NCI-H2171 (cell line): ENCODE data around the gene FCSK.
"Not testable (repeated sequence)": the region's sequence is repeated elsewhere in the genome, so short reads cannot be mapped to it uniquely, and the experiment has no call there.

Experiments
- DNase-seq: peaks from one replicate; lab custom pipeline; 2025; lab: John Stamatoyannopoulos, UW

Gene FCSK

GRCh38 chr16:70454222-70455034 is at the start of gene FCSK:
TSS of gene FCSK (plus strand) at chr16:70454595. CDS start at chr16:70463191, 8,596 bp downstream.
- peak; percentile 81 for DNase-seq

- DNase-seq = not testable (repeated sequence)
These were observed 48.3 kb upstream of the FCSK start for GRCh38 chr16:70406104-70406503.

DNA sequence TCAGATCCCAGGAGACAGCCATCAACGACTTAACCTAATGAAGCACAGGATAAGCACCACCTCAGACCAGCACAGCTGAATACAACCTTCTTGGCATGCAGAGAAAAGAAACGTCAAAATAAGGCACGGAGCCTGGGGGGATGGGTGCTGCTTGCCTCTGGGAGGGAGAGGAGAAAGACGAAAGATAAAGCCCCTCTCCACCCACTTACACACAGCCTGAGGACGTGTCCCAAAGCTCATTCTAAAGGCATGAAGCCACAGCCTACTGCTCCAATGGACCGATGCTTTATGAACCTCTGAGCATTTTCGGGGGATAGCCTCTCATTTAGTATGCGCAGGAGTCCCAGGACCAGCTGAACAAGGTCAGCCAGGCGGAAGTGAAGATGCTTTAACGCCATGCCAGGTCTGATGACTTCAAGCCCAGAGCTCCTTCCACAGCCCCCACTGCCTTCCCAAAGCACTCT is 46.6 kb upstream of the FCSK start:
- peak; percentile 32 for DNase-seq

DNA sequence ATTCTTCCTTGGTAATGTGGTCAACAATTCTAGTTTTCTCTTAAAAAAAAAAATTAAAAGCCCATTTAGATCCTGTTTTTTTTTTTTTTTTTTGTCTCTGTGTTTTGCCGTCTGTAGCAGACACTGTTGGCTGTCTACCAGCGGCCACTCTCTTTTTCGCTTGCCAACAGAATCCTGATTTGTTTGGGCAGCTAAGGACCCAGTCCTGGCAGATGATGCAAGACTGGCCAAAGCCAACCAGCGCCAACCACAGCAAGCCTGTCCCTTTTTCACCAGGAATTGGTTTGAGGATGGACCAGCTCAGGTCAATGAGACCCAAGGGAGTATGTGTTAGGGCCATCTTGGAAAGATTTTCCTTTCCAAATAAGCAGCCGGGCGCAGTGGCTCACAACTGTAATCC is 43.7 kb upstream of the FCSK start:
- no peak for DNase-seq

DNA sequence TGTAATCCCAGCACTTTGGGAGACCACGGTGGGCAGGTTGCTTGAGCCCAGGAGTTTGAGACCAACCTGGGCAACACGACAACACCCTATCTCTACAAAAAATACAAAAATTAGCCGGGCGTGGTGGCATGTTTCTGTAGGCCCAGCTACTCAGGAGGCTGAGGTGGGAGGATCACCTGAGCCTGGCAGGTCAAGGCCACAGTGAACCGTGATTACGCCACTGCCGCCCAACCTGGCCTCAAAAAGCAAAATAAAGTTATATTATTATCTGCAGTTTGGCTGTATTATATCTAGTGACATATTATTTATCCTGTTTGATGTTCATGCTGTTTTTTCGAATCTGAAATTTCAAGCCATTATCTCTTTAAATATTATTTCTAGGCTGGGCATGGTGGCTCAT is 42.0 kb upstream of the FCSK start:
- DNase-seq = no peak

- not testable (repeated sequence) for DNase-seq
These were observed 40.8 kb upstream of the FCSK start for GRCh38 chr16:70413572-70413971.

DNA sequence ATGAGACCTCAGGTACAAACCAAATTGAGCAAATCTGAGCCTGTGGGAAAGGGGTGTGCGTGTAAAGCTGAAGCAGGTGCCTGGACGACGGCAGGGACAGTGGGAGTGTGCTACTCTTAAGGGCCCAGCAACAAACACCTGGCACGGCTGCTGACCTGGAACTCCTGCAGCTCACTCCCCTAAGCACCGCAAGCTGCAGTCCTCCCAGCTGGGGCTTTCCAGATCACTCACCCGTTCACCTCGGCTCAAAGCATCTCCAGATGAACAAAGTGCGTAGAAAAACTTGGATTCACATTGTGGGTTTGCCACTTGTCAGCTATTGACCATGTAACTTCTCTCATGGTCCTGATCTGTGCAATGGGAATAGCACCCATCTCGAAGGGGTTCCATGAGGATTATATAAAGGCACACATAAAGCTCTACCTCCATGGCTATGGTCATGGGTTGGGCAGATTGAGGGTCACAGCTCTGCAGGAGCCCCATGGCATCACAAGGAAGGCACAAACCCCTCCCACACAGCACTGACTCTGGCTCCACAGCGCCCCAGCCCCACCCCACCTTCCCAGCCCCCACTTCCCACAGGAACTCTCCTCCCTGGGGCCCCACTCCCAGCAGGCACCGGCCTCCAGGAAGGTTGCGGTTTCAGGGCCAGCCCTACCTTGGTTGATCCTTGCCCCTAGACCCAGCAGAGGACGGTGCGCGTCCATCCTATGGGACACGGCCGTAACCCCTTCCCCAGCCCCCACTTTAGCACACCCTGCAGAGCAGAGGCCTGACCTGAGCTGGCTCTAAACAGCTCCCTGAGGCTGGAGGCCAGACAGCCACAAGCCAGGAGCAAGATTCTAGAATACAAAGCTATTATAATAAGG is 37.4 kb upstream of the FCSK start:
- no peak for DNase-seq

DNA sequence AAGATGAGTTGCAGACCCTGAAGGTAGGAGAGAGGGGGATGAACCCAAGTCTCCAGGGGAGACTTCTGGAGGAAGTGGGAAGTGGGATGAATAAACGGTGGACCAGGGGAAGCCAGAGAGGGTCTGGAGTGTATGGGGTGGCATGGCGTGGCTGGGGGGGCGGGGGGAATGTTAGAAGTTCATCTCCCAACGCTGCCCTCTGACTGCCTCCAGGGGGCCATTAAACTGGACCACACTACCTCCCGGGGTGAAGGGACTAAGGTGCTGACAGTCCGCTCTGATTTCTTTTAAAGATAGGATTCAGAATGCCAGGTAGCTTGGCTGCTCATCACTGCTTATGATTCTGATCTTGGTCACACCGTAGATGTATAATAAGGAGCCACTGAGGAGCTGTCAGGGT is 36.7 kb upstream of the FCSK start:
- no peak for DNase-seq

DNA sequence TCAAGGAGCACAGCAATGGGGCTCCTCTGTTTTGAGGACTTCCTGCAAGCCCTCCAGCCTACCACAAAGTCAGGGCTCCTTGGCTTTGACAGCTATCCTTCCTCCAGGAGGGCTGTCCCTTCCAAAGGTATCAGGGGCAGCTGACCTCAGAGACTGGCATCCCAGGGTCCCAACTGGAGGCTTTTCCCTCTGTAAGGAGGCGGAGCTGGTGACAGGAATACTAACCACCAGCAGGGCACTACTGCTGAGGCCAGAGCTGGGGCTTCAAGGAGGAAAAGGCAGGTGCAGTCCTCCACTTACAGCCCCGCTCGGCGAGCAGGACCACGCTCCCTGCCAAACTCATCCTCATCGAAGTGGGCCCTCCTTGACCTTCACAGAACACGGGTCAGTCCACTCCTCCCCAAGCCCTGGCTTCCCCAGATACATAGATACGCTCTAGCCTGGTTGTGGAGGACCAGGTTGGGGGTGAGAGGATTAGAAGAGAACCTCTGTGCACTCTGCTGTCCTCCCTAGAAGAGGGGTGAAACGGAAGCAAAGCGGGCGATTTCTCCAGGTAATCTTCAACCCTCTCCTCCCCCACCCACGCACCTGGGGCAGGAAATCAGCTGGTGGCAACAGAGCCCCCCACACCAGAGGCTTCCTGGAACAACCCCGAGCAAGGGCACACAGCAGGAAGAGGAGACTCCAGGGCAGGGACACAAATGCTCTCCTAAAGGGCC is 36.0 kb upstream of the FCSK start:
- DNase-seq = no peak

DNA sequence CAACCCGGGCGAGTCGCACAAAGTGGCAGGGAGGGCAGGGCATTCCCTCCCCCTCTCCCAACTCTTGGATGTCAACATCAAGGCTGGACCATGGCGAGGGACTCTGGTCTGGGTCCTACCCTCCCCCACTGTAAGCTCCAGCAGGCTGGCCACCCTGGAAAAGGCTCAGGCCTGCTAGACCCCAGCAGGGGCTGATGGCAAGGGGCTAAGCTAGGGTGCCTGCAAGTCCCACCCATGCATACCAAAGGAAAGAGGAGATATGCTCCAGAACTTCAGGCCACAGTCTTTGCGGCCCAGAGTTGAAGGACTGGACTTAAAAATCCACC is 35.4 kb upstream of the FCSK start:
- DNase-seq = no peak

- no peak for DNase-seq
These were observed 34.7 kb upstream of the FCSK start for GRCh38 chr16:70419384-70420327.

- DNase-seq = no peak
These were observed 33.4 kb upstream of the FCSK start for GRCh38 chr16:70421014-70421413.

DNA sequence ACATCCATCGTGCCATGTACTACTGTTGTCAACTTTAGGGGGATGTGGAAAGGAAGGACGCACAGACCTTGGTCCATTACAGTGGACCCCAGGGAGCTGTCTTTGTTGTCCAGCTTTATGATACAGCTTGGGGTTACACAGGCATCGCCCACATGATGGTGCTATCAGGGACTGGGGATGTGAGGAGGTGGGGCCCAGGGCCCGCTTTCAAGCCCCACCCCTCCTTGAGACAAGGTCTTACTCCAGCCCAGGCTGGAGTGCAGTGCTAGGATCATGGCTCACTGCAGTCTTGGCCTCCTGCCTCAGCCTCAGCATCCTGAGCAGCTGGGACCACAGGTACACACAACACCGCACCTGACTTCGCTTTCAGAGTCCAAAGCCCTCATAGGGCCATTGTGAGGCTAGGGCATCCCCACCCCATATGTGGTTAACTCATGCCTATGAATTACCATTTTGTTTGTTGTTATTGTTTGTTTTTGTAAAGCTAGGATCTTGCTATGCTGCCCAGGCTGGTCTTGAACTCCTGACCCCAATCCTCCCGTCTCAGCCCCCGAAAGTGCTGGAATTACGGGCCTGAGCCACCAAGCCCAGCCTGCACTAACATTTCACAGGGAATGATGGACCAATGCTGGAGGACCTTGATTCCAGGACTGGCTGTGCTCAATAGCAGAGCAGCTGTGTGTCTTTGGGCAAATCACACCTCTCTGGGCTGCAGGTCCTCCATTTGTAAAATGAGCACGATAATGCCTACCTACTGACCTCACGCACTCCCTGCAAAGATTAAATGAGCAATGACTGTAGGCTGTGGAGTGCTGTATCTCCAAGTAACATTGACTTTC is 32.7 kb upstream of the FCSK start:
- DNase-seq = no peak

- no peak for DNase-seq
These were observed 31.9 kb upstream of the FCSK start for GRCh38 chr16:70422543-70422942.

DNA sequence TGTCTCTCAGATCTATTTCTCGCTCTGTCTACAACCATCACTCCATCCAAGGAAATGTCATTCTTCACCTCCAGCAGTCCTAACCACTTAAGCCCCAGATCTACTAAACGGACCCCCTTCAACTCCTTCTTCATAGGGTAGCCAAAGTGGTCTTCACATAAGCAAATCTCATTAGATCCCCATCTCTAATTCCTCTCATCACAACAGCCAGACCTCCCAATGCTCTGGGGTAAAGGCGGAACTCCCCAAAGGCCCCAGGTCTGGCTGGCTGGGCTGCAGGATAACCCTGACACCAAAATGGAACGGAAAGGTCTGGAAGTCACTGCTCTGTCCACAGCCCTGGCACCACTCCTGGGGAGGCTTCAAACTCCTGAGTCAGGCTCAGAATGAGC is 26.6 kb upstream of the FCSK start:
- DNase-seq = no peak

GRCh38 chr16:70428178-70428998 is 26.0 kb upstream of the FCSK start:
- DNase-seq = no peak

DNA sequence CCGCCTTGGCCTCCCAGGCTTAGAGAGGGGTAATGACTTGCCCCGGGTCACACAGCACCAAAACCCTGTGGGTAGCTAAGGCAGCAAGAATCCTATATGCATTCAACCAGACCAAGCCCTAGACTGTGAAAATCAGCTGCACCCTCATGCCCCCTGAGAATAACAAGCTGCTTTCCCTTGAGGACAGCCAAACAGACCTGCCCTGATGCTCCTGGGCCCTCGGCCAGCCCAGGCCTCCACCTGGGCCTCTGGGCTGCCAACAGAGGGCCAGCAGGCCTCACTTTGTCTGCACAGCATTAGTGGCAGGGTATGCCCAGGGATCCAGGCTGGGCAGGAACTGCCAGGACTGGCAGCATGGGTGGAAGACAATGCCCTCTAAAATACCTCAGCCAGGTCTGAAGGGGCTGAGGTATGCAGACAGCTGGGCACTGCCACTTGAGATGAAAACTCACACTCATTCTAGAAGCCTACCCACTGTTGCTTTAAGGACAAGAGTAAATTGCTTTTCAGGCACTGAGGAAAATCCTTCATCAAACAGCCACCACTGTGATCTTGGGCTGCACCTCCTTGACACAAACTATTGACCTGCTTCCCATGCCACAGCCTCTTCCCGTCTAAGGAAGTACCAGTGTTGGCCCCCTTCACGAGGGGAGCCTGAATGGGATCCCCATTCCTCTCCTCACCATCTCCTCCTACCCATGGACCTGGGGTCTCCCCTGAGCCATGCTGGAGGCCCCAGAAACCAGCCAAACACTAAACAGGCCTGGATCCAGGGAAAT is 24.3 kb upstream of the FCSK start:
- DNase-seq = no peak

- DNase-seq = no peak
These were observed 23.5 kb upstream of the FCSK start for GRCh38 chr16:70430667-70431536.
